ENCODE measurements around the gene RNF126.

The RNF126 gene

DNA sequence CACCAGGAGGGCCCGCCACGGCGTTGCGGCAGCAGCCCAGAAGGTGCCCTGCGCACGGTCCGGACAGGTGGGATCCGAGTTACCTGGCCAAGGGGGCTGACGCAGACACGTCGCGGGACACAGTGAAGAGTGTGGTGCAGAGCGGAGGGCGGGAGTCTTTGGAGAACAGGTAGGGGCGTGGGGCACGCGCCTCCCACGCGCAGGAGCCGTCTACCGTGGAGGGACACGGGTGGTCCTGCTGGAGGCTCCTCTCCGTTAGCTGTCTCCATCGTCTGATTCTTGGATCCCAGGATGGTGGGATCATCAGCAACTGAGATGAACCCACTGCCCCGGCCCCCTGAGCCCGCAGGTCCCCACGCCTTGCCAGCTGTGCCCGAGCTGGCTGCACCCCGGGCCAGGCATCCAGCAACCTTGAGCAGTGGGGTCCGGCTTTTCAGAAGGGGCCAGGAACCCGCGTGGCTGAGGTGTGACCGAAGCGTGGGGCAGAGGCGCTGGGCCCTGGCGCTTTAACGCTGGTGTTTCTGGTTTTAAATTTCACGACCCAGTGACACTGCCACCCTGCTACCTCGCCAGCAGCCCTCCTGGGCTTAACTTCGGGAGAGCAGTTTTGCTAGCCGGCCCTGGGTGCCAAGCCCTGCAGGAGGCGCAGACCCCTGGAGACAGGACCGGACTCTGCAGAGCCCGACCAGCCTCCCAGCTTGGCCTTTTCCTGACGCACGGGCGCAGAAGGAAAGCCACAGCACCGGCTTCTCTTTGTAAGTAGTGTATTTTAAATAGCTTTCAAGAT, 16.0 kb downstream of the RNF126 start:
- no peak for TF ChIP-seq CTCF (IDR thresholded peaks at IDR 0.05; ENCODE audit: low read depth, low read length)

DNA sequence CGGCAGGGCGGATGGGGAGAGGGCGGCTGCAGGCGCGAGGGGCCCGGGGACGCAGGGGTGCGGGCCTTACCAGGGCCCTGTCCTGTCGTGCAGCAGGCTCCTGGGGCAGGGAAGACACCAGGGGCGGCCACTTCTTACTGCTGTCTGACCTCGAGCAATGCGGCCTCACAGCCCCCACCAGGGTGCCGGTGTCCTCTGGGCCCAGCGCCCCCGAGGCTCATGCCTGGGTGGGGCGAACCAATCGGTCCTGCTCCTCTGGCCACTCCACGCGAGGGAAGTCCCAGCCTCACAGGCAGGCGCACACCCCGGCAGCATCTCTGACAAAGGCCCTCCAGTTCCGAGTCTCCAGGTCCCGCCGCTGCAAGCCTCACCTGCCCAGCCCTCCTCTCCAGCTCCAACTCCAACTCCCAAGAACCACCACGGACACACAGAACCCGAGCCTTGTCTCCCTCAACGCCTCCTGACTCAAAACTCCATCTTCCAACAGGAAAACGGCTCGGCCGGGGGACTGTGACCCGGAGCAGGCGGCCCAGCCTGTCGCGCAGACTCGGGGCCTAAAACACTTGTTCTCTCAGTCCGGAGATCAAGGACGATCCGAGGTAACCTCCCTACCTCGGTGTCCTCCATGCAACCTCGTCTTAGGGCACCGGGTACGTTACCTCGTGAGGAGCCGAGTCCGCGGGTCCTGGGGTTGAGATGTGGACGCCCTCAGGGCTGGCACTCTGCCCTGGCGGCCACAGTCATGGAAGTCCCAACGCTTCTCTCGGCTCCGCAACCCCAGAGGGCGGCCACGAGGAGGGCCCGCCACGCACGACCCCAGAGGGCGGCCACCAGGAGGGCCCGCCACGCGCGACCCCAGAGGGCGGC, 16.9 kb downstream of the RNF126 start:
- TF ChIP-seq CTCF (IDR thresholded peaks at IDR 0.05; ENCODE audit: low read depth, low read length), result no peak
- no peak overlapping the region for H3K4me3 ChIP-seq (ENCODE audit: low read depth, low read length)

More for the DNA sequence above, 16.0 kb downstream of the RNF126 start:
- no peak overlapping the region for H3K4me3 ChIP-seq (ENCODE audit: low read depth, low read length)

DNA sequence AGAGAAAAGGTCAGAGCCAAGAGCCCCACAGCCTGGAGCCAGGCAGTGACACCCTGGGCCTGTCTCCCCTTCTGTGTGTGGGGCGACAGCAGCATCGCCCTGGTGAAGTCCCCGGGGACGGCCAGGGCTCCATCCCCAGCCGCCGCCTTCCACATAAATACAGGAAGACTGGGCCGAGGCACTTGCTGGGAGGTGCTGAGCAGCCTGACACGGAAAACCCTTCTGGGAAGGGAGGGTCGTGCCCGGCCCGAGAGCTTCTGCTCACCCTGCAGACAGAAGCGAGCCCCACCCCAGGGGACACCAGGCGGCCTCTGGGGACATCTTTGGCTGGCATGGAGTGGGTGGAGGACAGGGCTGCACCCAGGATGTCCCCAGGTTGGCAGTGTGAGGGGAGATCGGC, 18.2 kb downstream of the RNF126 start:
- no peak overlapping the region for H3K4me3 ChIP-seq (ENCODE audit: low read depth, low read length)
- no peak for TF ChIP-seq CTCF (IDR thresholded peaks at IDR 0.05; ENCODE audit: low read depth, low read length)

DNA sequence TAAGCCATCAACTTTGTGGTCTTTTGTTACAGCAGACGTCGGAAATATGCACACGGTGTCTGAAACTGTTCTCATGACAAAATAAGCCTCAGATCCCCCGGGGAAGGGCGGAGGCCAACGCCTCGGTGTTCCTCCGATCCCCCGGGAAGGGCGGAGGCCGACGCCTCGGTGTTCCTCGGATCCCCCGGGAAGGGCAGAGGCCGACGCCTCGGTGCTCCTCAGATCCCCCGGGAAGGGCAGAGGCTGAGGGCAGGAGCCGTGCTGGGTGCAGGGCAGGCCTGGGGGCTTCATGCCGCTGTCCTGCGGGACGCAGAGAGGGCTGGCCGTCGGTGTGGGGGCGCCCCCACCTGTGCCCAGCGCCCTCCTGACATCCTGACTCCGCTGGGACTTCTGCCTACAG, 18.7 kb downstream of the RNF126 start:
- H3K4me3 ChIP-seq (ENCODE audit: low read depth, low read length), result no peak overlapping the region
- TF ChIP-seq CTCF (IDR thresholded peaks at IDR 0.05; ENCODE audit: low read depth, low read length), result no peak

GRCh38 chr19:643736-644135, 19.3 kb downstream of the RNF126 start:
- TF ChIP-seq CTCF (IDR thresholded peaks at IDR 0.05; ENCODE audit: low read depth, low read length), result no peak

GRCh38 chr19:642767-643727, 20.0 kb downstream of the RNF126 start:
- no peak overlapping the region for H3K4me3 ChIP-seq (ENCODE audit: low read depth, low read length)

More at GRCh38 chr19:643736-644135, 19.3 kb downstream of the RNF126 start:
- H3K4me3 ChIP-seq (ENCODE audit: low read depth, low read length), result no peak overlapping the region

More at GRCh38 chr19:642767-643727, 20.0 kb downstream of the RNF126 start:
- no peak for TF ChIP-seq CTCF (IDR thresholded peaks at IDR 0.05; ENCODE audit: low read depth, low read length)

All from WI38 (cell line).